ENCODE results near the gene ATP2A3.

ATP2A3 gene

DNA sequence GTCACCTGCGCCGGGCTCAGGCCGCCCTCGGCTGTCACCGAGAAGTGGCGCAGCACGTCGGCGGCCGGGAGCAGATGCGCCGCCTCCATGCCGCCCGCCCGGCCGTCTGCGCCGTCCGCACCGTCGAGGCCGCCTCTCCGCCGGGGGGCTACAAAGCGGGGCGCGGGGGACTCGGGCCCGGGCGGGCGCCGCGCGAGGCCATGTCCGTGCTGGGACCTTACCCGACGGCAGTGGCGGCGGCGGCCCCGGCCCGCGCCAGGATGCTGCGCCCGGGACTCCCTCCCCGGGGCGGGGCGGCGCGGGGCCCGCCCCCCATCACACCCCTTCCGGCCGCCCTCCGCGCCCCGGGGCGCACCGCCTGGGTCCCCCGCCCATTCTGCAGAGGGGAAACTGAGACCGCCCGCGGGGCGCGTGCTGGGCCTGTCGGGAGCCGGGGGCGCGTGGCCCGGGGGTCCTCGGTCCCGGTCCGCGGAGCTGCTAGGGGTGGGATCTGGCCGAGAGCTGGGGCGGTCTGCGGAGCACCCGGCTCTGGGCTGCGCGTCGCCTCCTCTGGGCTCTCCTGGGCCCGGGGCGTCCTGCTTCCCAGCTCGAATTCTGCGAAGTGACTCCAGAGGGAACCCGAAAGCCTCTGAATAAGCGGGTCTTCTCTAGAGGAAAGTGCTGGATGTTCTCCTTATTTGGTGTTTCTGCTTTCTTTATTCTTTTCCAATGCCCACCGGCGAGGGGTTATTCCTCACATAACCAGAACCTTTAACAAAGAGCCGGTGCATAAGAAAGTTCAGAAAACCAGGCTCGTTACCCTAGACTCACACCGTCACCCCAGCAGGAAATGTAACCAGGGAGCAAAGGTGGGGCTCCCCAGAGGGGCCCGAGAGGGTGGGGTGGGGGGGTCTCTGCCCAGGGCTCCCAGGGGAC is at the start of gene ATP2A3:
TSS of gene ATP2A3 (minus strand) at position 235 of the 915 bp plus-strand sequence. CDS start at position 89, 146 bp downstream.
- DNase-seq (ENCODE audit: low read depth), result no peak

- DNase-seq (ENCODE audit: low read depth), result no peak
Measured at GRCh38 chr17:4010754-4011153, 46.5 kb upstream of the ATP2A3 start.

- no peak for DNase-seq (ENCODE audit: low read depth)
Measured at GRCh38 chr17:4009186-4009785, 45.0 kb upstream of the ATP2A3 start.

- no peak for DNase-seq (ENCODE audit: low read depth)
Measured at GRCh38 chr17:4008441-4009185, 44.4 kb upstream of the ATP2A3 start.

GRCh38 chr17:4008082-4008435 is 43.8 kb upstream of the ATP2A3 start:
- DNase-seq (ENCODE audit: low read depth), result no peak

- DNase-seq (ENCODE audit: low read depth), result no peak
Measured at GRCh38 chr17:4007346-4008081, 43.3 kb upstream of the ATP2A3 start.

GRCh38 chr17:4006745-4007211 is 42.5 kb upstream of the ATP2A3 start:
- DNase-seq (ENCODE audit: low read depth), result no peak

GRCh38 chr17:4006165-4006589 is 41.9 kb upstream of the ATP2A3 start:
- DNase-seq (ENCODE audit: low read depth), result no peak

- no peak for DNase-seq (ENCODE audit: low read depth)
Measured at GRCh38 chr17:4005296-4006164, 41.3 kb upstream of the ATP2A3 start.

GRCh38 chr17:4004517-4005295 is 40.5 kb upstream of the ATP2A3 start:
- no peak for DNase-seq (ENCODE audit: low read depth)

DNA sequence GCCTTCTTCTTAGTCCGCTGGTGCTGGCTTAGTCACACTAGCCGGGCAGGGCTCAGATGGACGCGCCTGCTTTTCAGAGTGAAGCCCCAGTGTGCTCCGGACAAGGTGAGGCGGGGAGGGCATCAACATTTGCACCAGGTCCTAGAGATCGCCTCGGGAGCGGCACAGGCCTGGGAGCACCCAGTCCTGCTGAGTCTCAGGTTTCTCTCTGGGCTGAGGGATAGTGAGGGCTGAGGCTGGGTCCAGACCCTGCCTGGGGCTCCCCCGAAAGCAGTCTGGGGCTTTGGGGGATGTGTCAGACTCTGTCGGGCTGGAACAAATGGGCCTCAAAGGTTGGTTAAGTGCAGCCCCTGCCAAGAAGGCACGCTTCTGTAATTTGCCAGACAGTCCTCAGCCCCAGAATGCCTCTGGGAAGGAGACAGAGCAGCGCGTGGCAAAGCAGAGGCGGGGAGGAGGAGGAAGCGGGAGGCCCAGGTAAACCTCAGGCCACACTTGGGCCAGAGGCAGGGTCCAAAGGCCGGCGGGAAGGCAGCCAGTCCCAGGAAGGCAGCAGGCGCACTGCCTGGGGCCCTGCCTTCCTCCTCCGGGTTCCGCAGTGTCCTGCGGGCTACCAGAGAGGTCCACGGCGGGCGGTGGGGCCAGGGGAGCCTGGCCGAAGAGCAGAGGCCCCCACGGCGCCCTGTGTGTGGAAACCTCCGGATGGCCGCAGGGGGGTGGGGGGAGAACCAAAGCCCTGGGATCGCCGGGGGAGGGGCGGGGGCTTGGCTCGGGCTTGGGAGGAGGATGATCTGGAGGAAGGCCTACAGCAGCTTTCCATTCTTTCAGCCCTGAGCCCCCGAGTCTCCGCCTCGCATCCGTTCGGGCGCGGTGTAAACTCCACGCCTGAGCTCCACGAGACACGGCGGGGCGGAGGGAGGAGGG is 39.5 kb upstream of the ATP2A3 start:
- DNase-seq (ENCODE audit: low read depth), result no peak

DNA sequence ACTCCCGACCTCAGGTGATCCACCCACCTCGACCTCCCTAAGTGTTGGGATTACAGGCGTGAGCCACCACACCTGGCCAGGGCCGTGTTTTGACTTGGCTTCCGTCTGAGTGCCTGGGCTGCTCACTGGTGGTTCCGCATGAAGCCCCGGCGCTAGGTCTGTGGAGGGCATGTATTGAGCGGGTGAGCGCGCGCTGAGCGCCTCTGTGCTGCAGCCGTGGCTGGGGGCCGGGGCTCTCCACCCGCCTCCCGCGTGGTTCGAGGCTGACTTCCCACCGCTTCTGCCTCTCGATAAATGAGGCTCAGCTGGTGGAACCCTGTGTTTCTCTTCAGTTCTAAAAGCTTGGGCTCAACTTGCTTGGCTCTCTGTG is 38.9 kb upstream of the ATP2A3 start:
- DNase-seq (ENCODE audit: low read depth), result no peak

DNA sequence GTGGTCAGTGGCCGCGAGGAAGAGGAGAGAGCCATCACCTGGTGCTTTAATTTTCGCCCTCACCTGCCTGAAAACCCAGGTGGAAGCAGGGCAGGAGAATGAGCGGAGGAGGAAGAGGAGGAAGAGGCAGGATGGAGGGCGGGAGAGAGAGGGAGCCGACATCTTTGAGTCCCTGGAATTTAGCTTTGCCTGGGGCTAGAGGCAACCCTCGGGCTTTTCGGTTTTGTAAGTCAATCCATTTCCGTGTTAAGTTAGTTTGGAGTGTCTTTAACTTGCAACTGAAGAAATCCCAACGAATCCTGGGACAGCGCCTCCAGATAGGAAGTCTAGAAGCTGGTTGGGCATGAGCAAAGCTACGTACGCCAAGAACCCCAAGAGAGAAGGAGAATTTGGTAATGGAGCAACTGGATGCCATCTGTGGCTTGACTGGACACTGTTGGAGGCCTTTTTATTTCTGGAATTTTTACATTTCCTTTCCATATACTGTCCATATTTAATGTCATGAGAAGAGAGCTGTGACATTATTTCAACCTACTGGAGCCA is 36.9 kb upstream of the ATP2A3 start:
- DNase-seq (ENCODE audit: low read depth), result no peak

DNA sequence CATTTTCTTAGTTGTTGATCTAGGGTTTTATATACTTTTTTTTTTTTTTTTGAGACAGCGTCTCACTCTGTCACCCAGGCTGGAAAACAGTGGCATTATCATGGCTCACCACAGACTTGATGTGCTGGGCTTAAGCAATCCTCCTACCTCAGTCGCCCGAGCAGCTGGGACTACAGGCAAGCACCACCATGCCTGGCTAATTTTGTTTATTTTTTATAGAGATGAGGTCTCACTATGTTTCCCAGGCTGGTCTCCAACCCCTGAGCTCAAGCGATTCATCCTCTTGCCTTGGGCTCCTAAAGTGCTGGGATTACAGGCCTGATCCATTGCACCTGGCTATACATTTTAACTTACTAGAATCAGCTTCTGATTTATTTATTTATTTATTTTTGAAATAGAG is 34.2 kb upstream of the ATP2A3 start:
- no peak for DNase-seq (ENCODE audit: low read depth)

DNA sequence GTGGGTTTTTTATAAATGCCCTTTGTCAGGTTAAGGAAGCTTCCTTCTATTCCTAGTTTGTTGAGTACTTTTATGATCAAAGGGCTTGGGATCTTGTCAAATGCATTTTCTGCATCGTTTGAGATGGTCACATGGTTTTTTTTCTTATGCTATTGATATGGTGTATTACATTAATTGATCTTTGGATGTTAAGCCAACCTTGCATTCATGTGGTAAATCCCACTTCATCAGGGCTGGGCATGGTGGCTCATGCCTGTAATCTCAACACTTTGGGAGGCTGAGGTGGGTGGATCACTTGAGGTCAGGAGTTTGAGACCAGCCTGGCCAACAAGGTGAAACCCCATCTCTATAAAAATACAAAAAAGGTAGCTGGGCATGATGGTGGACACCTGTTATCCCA is 30.8 kb upstream of the ATP2A3 start:
- no peak for DNase-seq (ENCODE audit: low read depth)

DNA sequence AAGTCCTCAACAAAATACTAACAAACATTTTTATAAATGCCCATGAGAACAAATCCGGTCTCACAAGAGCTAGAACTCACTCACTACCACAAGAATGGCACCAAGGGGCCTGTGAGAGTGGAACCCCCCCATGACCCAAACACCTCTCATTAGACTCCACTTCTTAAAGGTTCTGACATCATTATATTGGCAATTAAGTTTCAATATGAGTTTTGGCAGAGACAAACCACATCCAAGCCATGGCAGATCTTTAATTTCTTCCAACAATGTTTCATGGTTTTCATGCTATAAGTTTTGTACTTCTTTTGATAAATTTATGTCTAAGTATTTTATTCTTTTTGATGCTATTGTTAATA is 30.0 kb upstream of the ATP2A3 start:
- no peak for DNase-seq (ENCODE audit: low read depth)

- no peak for DNase-seq (ENCODE audit: low read depth)
Measured at GRCh38 chr17:3993493-3994220, 29.4 kb upstream of the ATP2A3 start.

- no peak for DNase-seq (ENCODE audit: low read depth)
Measured at GRCh38 chr17:3992370-3992769, 28.1 kb upstream of the ATP2A3 start.

All from fibroblast of the conjunctiva (primary cell).